Measurements from ENCODE around the gene ATP6V0E1.
A peak's percentile ranks its signal among the peaks of the same experiment; 100 is the strongest.

The ATP6V0E1 gene

GRCh38 chr5:172983542-172984243 lies at the start of gene ATP6V0E1:
Gene ATP6V0E1 (plus strand): TSS chr5:172983771. CDS start chr5:172983861, 90 bp downstream.
- DNase-seq (ENCODE audit: low read depth), result peak; percentile 90

- DNase-seq (ENCODE audit: low read depth), result no peak
These were observed 48.5 kb upstream of the ATP6V0E1 start for GRCh38 chr5:172935096-172935495.

- DNase-seq (ENCODE audit: low read depth), result no peak
These were observed 47.2 kb upstream of the ATP6V0E1 start for GRCh38 chr5:172936401-172936800.

GRCh38 chr5:172939071-172939470 lies 44.5 kb upstream of the ATP6V0E1 start:
- no peak for DNase-seq (ENCODE audit: low read depth)

- DNase-seq (ENCODE audit: low read depth), result no peak
These were observed 43.8 kb upstream of the ATP6V0E1 start for GRCh38 chr5:172939611-172940267.

- no peak for DNase-seq (ENCODE audit: low read depth)
These were observed 43.1 kb upstream of the ATP6V0E1 start for GRCh38 chr5:172940268-172941066.

GRCh38 chr5:172941067-172941516 lies 42.5 kb upstream of the ATP6V0E1 start:
- no peak for DNase-seq (ENCODE audit: low read depth)

- DNase-seq (ENCODE audit: low read depth), result no peak
These were observed 41.0 kb upstream of the ATP6V0E1 start for GRCh38 chr5:172942556-172942955.

GRCh38 chr5:172943283-172943841 lies 40.2 kb upstream of the ATP6V0E1 start:
- no peak for DNase-seq (ENCODE audit: low read depth)

- no peak for DNase-seq (ENCODE audit: low read depth)
These were observed 39.7 kb upstream of the ATP6V0E1 start for GRCh38 chr5:172943906-172944305.

- no peak for DNase-seq (ENCODE audit: low read depth)
These were observed 38.8 kb upstream of the ATP6V0E1 start for GRCh38 chr5:172944741-172945140.

- no peak for DNase-seq (ENCODE audit: low read depth)
These were observed 38.4 kb upstream of the ATP6V0E1 start for GRCh38 chr5:172945151-172945550.

GRCh38 chr5:172946146-172946545 lies 37.4 kb upstream of the ATP6V0E1 start:
- no peak for DNase-seq (ENCODE audit: low read depth)

- no peak for DNase-seq (ENCODE audit: low read depth)
These were observed 34.1 kb upstream of the ATP6V0E1 start for GRCh38 chr5:172949426-172949825.

- DNase-seq (ENCODE audit: low read depth), result no peak
These were observed 33.2 kb upstream of the ATP6V0E1 start for GRCh38 chr5:172950176-172950965.

- DNase-seq (ENCODE audit: low read depth), result no peak
These were observed 32.1 kb upstream of the ATP6V0E1 start for GRCh38 chr5:172951371-172952033.

- DNase-seq (ENCODE audit: low read depth), result no peak
These were observed 31.5 kb upstream of the ATP6V0E1 start for GRCh38 chr5:172952034-172952511.

- DNase-seq (ENCODE audit: low read depth), result no peak
These were observed 29.5 kb upstream of the ATP6V0E1 start for GRCh38 chr5:172953776-172954675.

- DNase-seq (ENCODE audit: low read depth), result no peak
These were observed 28.8 kb upstream of the ATP6V0E1 start for GRCh38 chr5:172954751-172955159.

GRCh38 chr5:172956228-172956627 lies 27.3 kb upstream of the ATP6V0E1 start:
- no peak for DNase-seq (ENCODE audit: low read depth)
